GM12872 (cell line): ENCODE measurements around the gene STAMBPL1.

Source experiments
- TF ChIP-seq, protein P1 (sequence below): IDR thresholded peaks from 3 replicates; pipeline ENCODE4 v1.5.1; 2011; ENCODE audit warnings: low read depth, mild to moderate bottlenecking, low read length, moderate library complexity; ENCODE audit not compliant: insufficient read depth

The STAMBPL1 gene

GRCh38 chr10:88849234-88849633 is 30.8 kb upstream of the STAMBPL1 start:
- TF ChIP-seq, protein P1, sequence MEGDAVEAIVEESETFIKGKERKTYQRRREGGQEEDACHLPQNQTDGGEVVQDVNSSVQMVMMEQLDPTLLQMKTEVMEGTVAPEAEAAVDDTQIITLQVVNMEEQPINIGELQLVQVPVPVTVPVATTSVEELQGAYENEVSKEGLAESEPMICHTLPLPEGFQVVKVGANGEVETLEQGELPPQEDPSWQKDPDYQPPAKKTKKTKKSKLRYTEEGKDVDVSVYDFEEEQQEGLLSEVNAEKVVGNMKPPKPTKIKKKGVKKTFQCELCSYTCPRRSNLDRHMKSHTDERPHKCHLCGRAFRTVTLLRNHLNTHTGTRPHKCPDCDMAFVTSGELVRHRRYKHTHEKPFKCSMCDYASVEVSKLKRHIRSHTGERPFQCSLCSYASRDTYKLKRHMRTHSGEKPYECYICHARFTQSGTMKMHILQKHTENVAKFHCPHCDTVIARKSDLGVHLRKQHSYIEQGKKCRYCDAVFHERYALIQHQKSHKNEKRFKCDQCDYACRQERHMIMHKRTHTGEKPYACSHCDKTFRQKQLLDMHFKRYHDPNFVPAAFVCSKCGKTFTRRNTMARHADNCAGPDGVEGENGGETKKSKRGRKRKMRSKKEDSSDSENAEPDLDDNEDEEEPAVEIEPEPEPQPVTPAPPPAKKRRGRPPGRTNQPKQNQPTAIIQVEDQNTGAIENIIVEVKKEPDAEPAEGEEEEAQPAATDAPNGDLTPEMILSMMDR, result no peak

DNA sequence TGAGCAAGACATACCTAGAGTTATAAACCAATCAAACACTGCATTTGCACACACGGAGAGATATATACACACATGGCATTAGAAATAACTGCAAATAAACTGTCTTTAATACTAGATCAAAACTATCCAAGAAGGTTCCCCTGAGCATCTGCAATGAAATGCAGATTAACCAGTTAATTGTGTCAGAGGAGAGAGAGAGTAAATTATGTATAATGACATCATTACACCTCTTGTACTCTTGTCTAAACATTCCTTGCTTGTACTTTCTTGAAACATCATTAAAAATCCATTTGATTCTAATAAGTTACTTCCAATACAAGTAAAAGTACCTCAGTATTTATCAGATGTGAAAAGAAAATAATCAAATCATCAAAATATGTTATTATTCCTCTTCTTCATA is 29.3 kb upstream of the STAMBPL1 start:
- TF ChIP-seq, protein P1, result no peak

DNA sequence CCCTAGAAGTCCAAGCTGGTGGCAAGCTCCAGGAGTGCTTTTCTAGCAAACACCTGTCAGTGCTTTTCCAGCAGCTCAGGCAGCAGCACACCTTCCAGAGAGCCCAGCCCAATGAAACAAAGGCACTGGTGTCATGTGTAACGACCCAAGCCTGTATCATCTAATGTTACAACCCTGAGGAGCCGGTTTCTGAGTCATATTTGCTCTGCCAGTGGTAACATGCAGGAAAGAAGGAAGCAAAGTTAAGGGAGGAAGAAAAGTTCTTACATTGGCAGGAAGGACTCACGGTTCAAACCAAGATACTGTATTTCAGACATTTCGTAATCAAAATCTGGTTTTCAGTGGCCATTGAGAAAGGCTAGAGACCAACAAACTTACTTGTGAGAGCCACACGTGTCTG is 28.3 kb upstream of the STAMBPL1 start, which contains the start of gene ANKRD22:
TSS of gene ANKRD22 (minus strand) at position 139 of the 400 bp plus-strand sequence. CDS start 237 bp downstream, outside the sequence.
- TF ChIP-seq, protein P1, result no peak

DNA sequence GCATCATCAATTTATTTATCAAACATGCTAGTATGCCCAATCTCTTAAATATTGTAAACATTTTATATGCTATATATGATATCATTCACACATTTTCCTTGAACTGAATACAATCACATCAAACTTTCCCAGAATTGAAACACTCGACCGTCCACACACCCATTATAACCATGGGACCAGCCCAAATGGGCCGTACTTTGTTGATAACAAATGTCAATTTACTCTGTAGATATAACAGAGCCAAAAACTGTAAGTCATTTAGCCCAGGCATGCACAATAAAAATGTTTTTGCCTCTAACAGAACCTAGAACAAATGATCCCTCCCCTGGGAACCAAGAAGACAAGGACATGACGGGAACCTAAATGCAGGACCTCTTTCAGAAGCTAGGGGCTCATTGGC is 27.7 kb upstream of the STAMBPL1 start:
- TF ChIP-seq, protein P1, result no peak

- TF ChIP-seq, protein P1, result no peak
Measured at GRCh38 chr10:88853155-88853881, 26.7 kb upstream of the STAMBPL1 start.

- TF ChIP-seq, protein P1, result no peak
Measured at GRCh38 chr10:88854684-88855083, 25.4 kb upstream of the STAMBPL1 start.

- TF ChIP-seq, protein P1, result no peak
Measured at GRCh38 chr10:88857831-88858230, 22.2 kb upstream of the STAMBPL1 start.
